Right lobe of liver (tissue), 6 donors: Measurements from ENCODE around the gene PLEKHA1. TPM values are rescaled to one million over a fixed set of nuclear protein-coding genes. Genes with fewer than 3 reads are reported as not detected.

Experiments
- ATAC-seq, 4 donors: fragments of 200-7000 bp; cut with Tn5 transposase; one replicate each; pipeline ENCODE4 v1.9.1; 2020; ENCODE audit warnings: mild to moderate bottlenecking in 4 of 4, moderate library complexity in 4 of 4
- DNase-seq, 3 donors: peaks; one replicate each; pipeline ENCODE4 v3.0.0-alpha.2; 2020
- H3K27ac ChIP-seq, 3 donors: fragments of 200-600 bp; one replicate each; pipeline ENCODE4 v1.8.0; 2022
- H3K27me3 ChIP-seq, 2 donors: fragments of 200-600 bp; one replicate each; pipeline ENCODE4 v1.8.0; 2022
- H3K36me3 ChIP-seq, 4 donors: fragments of 200-600 bp; sonication (generic) in 1 of 4; one replicate each; pipeline versions ENCODE4 v1.5.1 to v1.8.0; 2017 to 2022; ENCODE audit warnings: control low read depth in 1 of 4
- H3K4me1 ChIP-seq, 4 donors: fragments of 200-600 bp; sonication (generic) in 1 of 4; one replicate each; pipeline versions ENCODE4 v1.5.1 to v1.8.0; 2017 to 2022; ENCODE audit warnings: control low read depth in 1 of 4
- H3K4me3 ChIP-seq, 3 donors: fragments of 200-600 bp; one replicate each; pipeline ENCODE4 v1.8.0; 2022
- H3K9me3 ChIP-seq, 4 donors: fragments of 200-600 bp; sonication (generic) in 1 of 4; one replicate each; pipeline versions ENCODE4 v1.5.1 to v1.8.0; 2017 to 2022; ENCODE audit warnings: control low read depth in 1 of 4
- CTCF ChIP-seq, 4 donors: fragments of 200-600 bp in 3 of 4; fragments of 450-650 bp in 1 of 4; IDR thresholded peaks; one replicate each; pipeline versions ENCODE4 v1.5.1 to v1.8.0; 2016 to 2022; ENCODE audit warnings: antibody characterized with exemption in 4 of 4, mild to moderate bottlenecking in 2 of 4
- POLR2A ChIP-seq: fragments of 450-650 bp; IDR thresholded peaks from one replicate; pipeline ENCODE4 v1.6.1; 2017; ENCODE audit warnings: antibody characterized with exemption, mild to moderate bottlenecking
- WGBS: methylation state at CpG from one replicate; pipeline ENCODE4 v1.1.6; 2018; ENCODE audit warnings: low coverage, low lambda C conversion rate; ENCODE audit not compliant: insufficient coverage; ENCODE audit errors: missing lambda C conversion rate; 5-methylcytosine and 5-hydroxymethylcytosine counted together
- intact Hi-C, 2 donors: fragments of 100-400 bp; cut with DNase I; formaldehyde crosslinking; loops; one replicate each; pipeline versions ENCODE4 v1.11.2 to v1.14.1; 2022
- total RNA-seq, 6 experiments: library from RNA; depleted of rRNA in 2 of 6; stranded (reverse); fragments of >200 nt in 2 of 6; fragmentation: NEBNext Ultra II Directional in 3 of 6; extraction: Animal tissue kit (Norgen Biotek cat#: 25700) in 3 of 6; gene quantifications; one replicate each; pipeline versions ENCODE4 v1.1.0 to v1.2.4, GENCODE V29; 2016 to 2023
- donor health status: DM: no; HTN: yes; CAD: no.
- donor health status: DM: no; HTN: no; CAD: no.
- donor health status: DM: no; HTN: no; CAD: no.
- donor health status: DM: no; HTN: yes; CAD: no.
- donor health status: DM: no; HTN: yes; CAD: no.

The PLEKHA1 gene
- total RNA-seq, 6 experiments from 2014 or later, result 23.1 to 42.2 (median 27.5) TPM

- intact Hi-C loops, result no loop called here
- Histone ChIP-seq H3K36me3 (no peaks in the 10 kb centered on the region), H3K4me3 (no peak overlapping the region), H3K4me1 (peaks cover 0 to 5% (median 0%) of the 10 kb centered on the region in 4 donors), H3K9me3 (no peaks in the 10 kb centered on the region), H3K27me3 (no peaks in the 10 kb centered on the region), H3K27ac (no peak overlapping the region)
- no peak for DNase-seq
- no peak for TF ChIP-seq CTCF (IDR thresholded peaks at IDR 0.05)
- TF ChIP-seq POLR2A, result no peak
- 51% methylated on average over 3 of the region's 8 CpGs for WGBS
- no peak for ATAC-seq
Measured at GRCh38 chr10:122352817-122353525, 21.5 kb upstream of the PLEKHA1 start.

- DNase-seq (no peak), ATAC-seq (no peak)
- no peak overlapping the region for H3K27ac ChIP-seq
- H3K4me3 ChIP-seq, result no peak overlapping the region
- H3K36me3 ChIP-seq, result no peaks in the 10 kb centered on the region
- intact Hi-C loops, result no loop called here
- WGBS, result 83% methylated on average over 2 of the region's 2 CpGs
- TF ChIP-seq CTCF (IDR thresholded peaks at IDR 0.05) (no peak), POLR2A (no peak)
- H3K27me3 ChIP-seq, result no peaks in the 10 kb centered on the region
- H3K4me1 ChIP-seq, result peaks cover 0 to 5% (median 0%) of the 10 kb centered on the region in 4 donors
- H3K9me3 ChIP-seq, result no peaks in the 10 kb centered on the region
Measured at GRCh38 chr10:122354383-122354782, 20.1 kb upstream of the PLEKHA1 start.

GRCh38 chr10:122357685-122358084, 16.8 kb upstream of the PLEKHA1 start:
- H3K4me1 ChIP-seq, result no peaks in the 10 kb centered on the region

GRCh38 chr10:122359621-122360020, 14.9 kb upstream of the PLEKHA1 start:
- TF ChIP-seq CTCF (IDR thresholded peaks at IDR 0.05), result no peak
- no peak for TF ChIP-seq POLR2A
- Histone ChIP-seq H3K9me3 (no peaks in the 10 kb centered on the region), H3K4me1 (no peaks in the 10 kb centered on the region), H3K27me3 (no peaks in the 10 kb centered on the region), H3K27ac (no peak overlapping the region), H3K36me3 (no peaks in the 10 kb centered on the region), H3K4me3 (no peak overlapping the region)
- intact Hi-C loops, result no loop called here
- no peak for ATAC-seq
- WGBS, result 76% methylated on average over 2 of the region's 2 CpGs
- no peak for DNase-seq

More at GRCh38 chr10:122357685-122358084, 16.8 kb upstream of the PLEKHA1 start:
- Histone ChIP-seq H3K9me3 (no peaks in the 10 kb centered on the region), H3K36me3 (no peaks in the 10 kb centered on the region), H3K27ac (no peak overlapping the region), H3K27me3 (no peaks in the 10 kb centered on the region), H3K4me3 (no peak overlapping the region)
- ATAC-seq (no peak), DNase-seq (no peak)
- 60% methylated on average over 1 of the region's 4 CpGs for WGBS
- intact Hi-C loops, result no loop called here
- no peak for TF ChIP-seq CTCF (IDR thresholded peaks at IDR 0.05)
- no peak for TF ChIP-seq POLR2A
